Fibroblast of skin of scalp (primary cell): ENCODE data around the gene AFF3.

ENCODE experiments used
- DNase-seq: peaks from one replicate; pipeline ENCODE4 v3.0.0-alpha.2; 2013

The AFF3 gene

DNA sequence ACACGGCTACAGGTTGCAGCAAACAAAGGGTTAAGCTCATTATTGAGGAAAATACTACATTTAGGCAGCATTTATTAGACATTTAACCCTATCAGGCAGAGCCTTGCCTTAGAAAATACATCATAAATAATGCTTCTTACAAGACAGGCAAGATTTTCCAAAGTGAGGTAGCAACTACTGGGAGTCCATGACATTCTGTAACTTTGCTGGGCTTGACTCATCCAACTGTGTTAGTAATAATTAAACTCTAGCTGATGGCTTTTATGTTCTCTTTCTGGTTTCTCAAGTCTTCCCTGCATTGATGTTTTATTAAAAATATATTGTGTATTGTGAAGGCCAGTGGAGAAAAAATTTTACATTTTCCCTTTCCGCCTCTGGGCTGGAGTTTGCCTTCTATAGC lies 291.3 kb downstream of the AFF3 start:
- no peak for DNase-seq

DNA sequence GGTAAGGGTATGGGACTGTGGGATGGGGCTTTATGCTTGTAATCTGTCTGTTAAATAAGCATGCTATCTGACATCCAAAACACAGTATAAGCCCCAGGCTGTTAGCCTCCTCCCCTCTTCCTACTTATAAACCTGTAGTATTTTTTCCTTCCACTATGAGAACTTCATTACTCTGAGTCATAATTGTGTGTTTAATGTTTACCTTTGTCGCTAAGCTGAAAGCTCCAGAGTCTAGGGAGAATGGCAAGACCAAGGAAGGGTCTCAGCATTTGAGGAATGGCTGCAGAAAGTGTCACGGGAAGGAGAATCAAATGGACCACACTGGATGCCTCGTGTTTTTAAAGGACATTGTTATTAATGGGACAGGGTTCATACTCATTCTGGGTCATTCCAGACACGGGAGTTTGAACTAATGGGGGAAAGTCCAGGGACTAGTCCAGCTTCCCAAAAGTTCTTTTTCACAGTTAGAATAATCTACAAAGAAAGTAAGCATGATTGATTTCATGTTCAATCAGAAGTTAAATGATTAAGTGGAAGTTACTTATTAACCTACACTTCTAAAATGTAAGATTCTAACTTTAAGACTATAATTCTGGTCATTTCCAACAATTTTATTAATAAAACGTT lies 292.2 kb downstream of the AFF3 start:
- no peak for DNase-seq

DNA sequence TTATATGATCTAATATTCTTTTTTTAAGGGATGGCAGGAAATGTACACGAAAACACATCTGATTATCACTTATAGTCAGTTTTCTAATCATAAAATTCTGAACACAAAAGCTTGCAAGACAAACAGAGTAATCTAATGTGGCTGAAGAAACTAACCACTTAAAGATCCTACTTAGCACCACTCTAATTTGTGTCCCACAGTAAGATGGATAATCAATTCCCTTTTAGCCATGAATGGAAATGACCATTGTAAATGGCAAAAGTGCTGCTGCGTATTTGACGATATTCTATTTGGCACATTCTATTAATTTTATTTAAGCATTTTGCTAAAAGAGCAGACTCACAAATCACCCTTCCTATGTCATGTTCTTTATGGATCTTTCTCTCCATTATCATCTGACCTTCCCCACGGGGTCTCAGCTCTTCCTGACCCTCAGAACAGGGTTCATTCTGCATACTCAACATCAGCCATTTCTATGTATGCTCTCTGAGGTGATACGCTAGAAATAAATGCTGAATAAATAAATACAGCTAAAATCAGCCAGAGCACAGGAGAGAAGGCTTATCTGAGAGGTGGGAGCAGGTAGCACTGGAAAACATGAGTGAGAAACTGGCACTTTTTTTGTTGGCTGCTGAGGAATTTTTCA lies 295.8 kb downstream of the AFF3 start:
- no peak for DNase-seq

DNA sequence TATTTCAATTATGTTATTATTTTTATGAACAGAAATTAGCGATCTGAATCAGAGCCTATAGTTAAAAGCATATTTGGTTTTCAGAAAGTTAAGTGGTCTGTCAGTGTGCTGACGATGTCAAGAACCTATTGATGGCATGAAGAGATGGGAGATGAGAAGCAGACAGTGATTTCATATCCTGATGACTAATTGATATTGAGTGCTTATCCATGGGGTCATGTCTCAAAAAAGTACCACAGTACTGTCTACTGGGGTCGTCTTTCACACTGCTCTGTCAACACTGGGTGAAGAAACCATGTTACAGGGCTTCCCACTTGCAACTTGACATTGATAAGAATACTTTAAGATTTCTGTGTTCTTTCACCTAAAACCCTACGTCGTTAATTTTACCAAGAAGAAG lies 297.1 kb downstream of the AFF3 start:
- DNase-seq: peak; percentile 39

DNA sequence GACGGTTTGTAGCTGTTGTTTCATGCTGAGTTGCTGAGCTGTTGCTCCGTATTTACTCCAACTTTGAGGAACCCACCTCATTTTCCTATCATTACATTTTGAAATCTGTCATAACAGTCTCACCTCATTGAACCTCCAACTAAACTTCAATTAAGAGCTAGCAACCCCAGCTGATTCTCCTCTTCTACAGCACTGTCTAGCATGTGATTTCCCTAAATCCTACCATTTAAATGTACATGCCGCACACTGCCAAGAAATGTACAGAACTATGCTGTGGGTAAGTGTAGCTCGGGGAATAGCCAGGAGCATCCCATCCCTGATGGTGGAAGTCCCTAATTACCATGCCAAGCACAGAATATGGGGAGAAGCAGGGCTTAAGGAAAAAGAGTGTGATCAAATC lies 299.9 kb downstream of the AFF3 start:
- peak; percentile 29 for DNase-seq

DNA sequence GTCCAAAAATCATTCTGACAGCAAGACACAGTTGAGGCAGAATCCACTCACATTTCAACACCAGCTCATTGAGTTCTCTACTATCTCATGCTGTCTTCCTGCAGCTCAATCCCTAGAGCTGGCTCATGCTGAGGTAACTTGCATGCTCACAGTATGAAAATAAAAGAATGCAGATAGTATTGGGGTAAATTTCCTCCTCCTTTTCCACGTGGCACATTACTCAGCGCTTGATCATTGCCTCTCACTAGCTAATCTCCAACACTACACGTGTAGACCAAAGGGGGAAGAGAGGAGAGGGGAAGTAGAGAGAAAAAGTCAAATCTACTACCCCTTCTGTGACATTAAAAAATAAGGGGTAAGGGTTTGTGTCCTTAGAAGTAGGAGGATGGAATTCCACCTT lies 300.6 kb downstream of the AFF3 start:
- DNase-seq: peak; percentile 85

DNA sequence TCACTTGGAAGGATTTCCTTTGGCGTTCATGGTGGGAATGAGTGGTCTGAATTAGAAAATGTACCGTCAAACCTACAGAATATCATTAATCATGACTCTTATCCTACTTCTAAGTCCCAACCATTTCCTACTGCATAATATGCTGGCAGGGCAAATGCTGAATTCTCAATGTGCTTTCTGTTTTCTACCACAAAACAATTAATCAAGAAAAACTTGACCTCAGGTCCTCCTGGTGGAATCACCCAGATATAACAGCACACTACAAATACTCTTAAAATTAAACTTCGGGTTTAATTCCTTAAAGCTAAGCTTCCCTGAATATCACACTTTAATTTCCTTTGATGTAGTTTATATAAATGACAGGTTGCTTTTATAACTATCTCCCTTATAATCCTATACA lies 301.6 kb downstream of the AFF3 start:
- DNase-seq: no peak

DNA sequence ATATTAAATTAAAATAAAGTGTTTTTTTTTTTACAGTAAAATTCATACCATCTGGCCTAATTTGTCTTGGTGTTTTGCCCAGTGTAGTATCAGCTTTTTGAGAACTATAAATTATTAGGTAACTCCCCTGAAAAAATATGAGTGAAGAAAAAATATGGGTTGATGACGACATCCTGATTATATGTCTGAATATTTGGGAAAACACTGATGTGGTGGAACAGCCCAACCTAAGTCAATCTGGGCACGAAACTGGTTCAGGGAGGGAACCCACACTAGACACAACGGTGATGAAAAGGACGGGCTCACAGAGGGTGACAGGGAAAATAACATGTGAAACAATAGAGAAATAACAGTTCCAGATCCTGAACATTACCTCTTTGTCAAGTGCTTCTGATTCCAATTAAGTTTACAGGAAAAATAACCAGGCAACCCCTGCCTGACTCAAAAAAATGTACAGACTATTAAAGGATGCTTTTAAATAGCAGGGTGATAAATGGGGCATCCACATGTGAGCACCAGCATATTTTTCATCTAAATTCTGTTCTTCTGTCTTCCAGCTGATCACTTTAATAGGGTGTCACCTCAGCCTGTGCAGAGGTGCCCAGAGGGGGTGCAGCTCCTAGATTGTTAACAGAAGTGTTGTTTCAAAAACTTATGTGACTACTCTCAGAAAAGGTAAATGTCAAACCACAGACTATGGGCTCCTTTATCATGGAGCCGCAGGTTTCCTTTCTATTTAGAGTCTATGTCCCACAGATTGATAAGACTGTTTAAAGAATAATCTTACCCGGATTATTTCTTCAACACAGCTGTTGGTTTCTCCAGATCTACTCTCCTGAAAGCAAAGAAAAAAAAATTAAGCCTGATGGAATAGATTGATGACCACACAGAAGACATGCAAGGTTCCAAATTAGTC lies 305.4 kb downstream of the AFF3 start:
- peak; percentile 87 for DNase-seq

DNA sequence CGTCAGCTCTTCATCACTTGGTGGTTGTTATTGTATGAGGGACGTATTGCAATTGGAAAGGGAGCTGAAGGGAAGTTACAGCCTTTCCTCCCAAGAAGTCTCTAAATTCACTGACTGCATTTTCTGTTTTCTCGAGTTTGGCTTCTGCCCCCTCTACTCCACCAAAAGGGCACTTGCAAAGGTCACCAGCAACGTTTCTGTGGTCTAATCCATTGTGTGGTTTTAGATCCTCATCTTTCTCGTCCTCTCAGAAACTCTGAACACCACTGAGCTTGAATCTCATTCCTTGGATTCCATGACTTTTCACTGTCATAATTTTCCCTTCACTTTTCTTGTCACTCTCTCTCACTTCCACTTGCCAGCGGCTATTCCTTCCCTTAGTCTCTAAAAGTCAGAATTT lies 308.0 kb downstream of the AFF3 start:
- peak; percentile 22 for DNase-seq

DNA sequence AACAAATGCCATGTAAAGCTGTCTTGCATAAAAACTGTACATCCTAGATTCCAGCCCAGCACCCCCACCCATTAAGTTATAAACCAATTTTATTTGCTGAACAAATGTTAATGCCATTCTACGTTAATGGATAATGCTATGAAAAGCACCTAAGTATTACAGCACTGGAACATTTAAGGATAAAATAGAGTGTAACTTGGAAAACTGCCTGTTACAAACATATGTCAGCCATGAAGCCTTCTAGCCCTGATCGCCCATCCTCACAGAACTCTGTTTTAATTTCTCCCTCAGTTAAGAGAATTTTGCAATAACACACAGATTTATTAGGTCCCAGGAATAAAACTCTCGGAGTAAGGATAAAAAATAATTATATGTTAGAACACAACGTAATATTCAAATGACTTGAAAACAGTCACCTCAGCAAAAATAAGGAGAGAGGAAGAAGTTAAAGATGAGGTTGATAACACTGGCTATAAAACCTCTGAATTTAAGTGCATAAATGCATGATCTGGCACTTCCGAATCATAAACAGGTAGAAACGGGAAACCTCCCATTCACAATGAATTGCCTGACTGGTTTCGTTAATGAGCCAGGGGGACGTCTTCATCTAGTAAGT lies 308.7 kb downstream of the AFF3 start:
- DNase-seq: no peak

DNA sequence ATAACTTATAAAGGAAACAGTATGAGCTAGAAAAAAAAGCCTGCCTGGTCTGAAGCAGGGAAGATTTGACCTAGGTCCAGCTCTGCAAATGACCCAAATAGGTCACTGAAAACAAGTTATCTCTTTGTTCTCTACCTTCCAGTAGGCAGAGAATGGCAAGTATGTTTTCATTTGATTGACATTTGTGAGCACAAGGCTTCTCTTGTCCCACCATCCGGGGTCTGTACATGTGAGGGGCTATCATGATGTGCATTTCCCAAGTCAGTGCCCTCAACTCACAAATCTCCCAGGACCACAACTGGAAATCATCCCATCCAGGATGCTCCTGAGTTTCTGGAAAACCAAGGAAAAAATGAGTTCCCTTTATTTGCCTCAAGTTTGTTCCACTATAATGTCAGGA lies 309.5 kb downstream of the AFF3 start:
- no peak for DNase-seq

DNA sequence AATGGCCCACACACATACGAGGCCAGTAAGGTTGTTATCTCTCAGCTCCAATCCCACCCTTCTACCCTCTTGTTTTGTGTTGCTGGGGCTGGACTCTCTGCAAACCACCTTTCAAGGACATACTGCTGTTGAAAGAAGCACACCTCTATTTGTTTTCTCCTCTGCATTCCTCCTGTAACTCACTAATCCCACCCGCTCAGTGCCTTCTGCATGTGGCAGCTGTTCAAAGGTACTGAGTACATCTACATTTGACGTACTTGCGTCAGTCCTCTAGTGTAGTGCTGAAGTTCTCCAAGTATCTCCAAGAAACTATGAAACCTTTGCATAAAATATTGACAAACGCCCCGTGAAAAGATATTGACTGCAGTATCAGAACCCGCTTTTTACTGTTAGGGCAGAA lies 310.6 kb downstream of the AFF3 start:
- no peak for DNase-seq

DNA sequence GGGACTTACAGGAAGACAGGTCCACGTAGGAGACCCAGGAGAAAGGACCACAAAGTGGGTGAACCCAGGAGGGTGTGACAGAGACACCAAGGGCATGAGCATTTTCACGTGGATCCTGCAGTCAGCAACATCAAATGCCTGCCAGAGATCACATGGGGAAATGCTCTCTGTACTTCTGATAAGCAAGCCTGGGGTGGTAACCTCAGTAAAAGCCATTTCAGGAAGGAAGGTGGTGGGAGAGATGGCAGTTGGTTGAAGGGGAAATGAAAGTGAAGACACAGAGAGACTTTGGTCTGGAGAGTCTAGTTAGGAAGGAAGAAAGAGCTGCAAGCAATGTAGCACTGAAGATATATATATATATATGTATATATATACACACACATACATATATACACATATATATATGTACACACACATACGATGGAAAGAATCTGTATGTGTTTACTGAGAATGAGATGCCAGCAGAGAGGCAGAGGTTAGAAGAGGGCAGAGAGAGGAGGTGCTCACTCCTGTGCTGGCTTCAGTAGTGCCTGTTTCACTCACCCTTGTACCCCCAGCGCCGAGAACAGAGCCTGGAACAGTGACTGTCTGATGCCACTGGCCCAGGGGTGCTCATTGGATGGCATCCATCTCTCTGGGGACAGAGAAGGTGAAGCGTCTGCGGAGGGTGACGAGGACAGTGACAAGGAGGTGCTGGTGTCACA lies 314.9 kb downstream of the AFF3 start:
- DNase-seq: no peak

DNA sequence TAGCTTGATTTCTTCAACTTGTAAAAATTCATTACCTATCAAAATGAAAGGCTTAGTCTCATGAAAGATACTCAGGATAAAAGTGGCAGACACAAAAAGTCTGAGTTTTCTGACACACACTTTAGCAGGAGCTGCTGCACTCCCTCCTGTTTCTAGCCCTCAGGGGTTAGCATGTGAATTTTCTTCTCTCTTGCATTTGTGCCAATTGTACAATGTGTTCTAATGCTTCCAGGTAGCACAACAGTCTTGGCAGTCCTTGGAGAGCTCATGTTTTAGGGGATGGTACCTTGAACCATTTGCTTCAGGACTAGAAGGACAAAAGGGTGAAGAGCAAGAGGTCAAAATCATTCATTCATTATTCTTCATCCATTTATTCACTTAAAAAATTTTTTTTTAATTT lies 316.8 kb downstream of the AFF3 start:
- DNase-seq: no peak

DNA sequence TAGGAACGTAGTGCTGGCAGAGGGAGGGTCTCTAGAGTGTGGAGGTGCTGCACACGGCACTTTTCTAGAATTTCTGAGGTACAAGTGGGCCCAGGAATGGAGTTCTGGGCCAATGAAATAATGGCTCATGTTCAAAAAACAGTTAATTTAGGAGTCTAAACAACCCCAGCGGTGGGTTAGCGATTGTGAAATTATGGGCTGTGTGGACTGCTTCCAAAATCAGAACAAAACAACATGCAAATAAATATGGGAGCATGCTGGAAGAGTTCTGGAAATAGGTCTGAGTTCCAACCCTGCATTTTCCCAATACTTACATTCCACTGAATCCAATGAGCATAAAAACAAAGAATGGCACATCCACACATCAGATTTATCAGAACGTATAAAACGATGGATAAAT lies 317.6 kb downstream of the AFF3 start:
- no peak for DNase-seq

DNA sequence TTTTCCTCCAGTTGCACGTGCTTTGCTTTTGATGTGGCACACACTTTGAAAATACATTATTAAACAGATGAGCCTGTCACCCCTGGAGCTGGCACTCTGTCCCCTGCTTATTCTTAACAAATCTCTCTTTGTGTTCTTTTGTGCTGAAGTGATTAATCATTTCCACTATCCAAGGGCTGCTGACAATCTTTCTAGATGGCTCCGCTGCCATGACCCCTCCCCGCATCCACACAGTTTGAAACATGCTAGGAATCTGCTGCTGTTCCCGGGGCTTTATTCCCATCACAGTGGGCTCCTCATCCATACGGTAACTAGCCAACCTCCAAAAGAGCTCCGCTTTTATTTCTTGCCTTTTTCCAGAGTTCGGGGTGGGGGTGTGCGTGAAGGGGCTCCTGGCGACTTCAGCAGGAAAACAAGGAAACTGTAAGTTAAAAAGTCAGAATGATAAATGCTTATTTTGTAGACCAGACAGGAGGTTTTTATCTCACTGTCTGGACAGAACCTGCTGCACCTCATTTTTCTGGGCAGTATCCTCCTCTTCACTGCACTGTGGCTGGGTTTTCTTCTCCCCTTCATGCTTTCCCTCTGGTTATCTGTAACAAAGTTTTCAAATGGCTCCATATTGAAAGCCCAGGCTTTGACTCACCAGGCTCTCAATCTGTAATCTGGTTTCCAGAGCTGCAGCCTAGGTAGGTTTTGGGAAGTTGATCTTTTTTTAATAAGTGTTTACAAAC lies 319.7 kb downstream of the AFF3 start:
- DNase-seq: peak; percentile 58

DNA sequence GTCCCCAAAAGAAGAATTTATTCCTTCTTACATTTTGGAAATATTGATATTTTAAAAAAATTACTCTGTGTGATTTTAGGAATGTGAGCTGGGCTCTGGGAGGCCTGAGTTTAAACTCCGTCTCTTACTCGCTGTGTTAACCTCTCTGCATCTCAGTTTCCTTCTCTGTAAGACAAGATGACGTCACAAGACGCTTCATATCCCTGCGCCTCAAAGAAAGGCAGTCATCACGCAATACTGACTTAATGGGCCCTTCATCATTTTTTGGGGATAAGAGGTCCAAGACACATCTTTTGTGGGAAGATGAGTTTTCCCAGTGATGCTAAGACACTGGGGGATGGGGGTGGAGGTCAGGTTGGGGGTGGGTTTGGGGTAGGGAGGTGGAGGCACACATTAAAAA lies 320.4 kb downstream of the AFF3 start:
- DNase-seq: no peak

DNA sequence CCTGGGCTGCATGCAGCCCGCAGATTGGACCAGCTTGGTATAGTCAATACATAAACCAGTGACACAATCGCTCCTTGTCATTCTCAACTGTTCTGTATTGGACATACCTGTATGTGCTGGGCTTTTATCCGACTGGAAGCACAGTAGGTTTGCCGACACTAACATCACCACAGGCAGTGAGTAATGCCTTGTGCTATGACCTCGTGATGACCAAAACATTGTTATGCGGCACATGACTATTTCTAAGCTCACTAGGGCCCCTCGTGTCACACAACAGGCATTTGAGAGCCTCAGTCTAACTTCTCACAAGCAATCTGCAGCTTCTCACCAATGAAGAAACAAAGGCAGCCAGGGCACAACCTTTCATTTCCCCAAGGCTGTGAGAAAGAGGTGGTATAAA lies 320.8 kb downstream of the AFF3 start:
- DNase-seq: peak; percentile 73

DNA sequence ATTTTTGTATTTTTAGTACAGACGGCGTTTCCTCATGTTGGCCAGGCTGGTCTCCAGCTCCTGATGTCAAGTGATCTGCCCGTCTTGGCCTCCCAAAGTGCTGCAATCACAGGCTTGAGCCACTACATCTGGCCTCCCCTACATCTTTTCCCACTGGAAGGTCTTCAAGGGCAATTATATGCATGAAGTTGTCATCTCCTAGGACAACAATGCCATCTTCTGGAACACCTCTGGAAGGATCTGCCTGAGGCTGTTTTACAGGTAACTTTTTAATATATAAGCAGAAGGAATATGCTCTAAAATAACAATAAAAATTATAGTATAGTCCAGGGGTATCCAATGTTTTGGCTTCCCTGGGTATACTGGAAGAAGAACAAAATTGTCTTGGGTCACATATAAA lies 321.4 kb downstream of the AFF3 start:
- DNase-seq: no peak

DNA sequence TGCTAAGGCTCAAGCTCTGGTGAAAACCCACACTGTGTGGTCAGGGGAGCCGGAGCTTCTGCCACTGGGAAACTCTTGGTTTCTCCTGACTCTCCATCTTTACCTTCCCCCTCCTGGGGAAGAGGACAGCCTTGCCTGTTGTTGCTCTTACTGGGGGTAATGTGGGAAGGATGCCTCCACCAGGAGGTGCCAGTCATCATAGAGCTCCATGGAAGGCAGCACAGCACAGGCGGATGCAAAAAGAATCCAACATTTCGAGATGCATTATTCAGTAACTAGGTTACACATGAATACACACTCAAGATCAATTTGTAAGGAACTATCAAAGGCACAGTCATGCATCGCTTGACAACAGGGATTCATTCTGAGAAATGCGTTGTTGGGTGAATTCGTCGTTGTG lies 322.6 kb downstream of the AFF3 start:
- DNase-seq: no peak

DNA sequence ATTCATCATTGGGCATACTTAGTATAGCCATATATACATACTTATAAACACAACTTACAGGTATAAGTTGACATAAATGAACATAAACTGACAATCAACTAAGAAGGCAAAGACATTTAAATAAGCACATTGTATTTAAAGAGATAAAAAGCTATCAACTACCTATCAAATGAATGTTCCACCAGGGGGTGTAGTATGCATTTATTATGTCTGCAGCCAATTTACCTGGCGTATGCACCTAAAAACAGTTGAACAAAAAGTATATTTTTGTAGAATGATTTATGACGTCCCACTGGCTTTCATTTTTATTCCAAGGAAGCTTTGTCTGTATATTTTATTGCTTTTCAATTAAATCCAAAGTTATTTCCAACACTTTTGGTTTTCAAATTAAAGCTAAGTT lies 323.5 kb downstream of the AFF3 start:
- no peak for DNase-seq

DNA sequence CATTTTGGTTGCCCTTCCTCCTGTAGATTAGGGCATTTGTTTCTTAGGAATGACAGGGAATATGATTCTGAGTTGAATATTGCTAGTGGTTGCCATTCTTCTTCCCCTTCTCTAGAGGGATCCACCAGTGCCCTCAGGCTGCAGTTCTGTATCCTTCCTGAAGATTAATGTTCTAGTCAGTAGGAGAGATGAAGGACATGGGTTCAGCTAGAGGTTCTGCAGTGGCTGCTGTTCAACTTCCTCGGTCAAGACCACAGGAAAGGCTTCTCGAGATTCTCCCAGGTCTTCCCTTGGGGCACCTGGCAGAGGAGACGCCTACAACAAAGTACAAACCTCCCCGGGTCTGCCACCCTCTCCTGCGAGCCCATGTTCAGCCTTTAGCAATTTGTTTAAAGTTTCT lies 325.5 kb downstream of the AFF3 start:
- DNase-seq: no peak
